ENCODE measurements around the gene MAOA.

The MAOA gene

DNA sequence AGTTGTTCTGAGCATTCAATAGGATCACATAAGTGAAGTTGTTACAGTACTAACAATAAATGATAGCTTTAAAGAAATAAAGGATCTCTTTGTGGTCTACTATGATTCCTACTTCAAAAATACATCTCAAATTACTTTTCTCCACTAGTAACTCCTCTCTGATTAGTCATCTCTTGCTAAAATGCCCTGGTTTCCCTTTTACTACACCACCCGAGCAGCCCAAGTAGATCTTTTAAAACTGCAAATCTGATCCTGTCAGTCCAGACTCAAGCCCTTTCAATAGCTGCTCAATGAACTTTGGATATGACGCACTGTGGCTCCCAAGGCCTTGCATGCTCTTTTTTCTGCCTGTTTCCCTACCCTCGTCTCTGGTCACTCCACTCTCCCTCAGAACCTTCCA lies 97.5 kb downstream of the MAOA start:
- TF ChIP-seq, protein P1, sequence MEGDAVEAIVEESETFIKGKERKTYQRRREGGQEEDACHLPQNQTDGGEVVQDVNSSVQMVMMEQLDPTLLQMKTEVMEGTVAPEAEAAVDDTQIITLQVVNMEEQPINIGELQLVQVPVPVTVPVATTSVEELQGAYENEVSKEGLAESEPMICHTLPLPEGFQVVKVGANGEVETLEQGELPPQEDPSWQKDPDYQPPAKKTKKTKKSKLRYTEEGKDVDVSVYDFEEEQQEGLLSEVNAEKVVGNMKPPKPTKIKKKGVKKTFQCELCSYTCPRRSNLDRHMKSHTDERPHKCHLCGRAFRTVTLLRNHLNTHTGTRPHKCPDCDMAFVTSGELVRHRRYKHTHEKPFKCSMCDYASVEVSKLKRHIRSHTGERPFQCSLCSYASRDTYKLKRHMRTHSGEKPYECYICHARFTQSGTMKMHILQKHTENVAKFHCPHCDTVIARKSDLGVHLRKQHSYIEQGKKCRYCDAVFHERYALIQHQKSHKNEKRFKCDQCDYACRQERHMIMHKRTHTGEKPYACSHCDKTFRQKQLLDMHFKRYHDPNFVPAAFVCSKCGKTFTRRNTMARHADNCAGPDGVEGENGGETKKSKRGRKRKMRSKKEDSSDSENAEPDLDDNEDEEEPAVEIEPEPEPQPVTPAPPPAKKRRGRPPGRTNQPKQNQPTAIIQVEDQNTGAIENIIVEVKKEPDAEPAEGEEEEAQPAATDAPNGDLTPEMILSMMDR (IDR thresholded peaks at IDR 0.05; ENCODE audit: low read depth, low read length), result no peak
- no peak overlapping the region for H3K4me3 ChIP-seq (ENCODE audit: low read depth, low read length)

DNA sequence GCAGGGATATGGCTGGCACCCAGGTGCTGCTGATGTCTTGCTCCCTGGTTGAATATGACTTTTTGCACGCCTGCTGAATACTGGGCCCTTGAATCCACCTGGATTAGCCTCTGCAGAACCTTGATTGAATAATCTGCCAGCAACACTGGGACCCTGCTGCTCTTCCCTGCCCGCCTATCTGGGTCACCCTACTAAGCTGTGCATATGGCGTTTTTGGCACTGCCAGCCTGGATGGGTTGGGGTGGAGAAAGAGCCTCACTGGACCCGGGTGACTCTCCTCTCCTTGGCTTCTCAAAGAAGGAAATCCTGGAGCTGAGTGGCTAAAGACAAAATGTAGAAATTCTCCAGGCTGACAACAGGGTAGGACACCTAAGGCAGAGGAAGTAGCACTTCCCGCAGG lies 100.0 kb downstream of the MAOA start:
- TF ChIP-seq, protein P1 (IDR thresholded peaks at IDR 0.05; ENCODE audit: low read depth, low read length), result no peak
- H3K4me3 ChIP-seq (ENCODE audit: low read depth, low read length), result no peak overlapping the region

DNA sequence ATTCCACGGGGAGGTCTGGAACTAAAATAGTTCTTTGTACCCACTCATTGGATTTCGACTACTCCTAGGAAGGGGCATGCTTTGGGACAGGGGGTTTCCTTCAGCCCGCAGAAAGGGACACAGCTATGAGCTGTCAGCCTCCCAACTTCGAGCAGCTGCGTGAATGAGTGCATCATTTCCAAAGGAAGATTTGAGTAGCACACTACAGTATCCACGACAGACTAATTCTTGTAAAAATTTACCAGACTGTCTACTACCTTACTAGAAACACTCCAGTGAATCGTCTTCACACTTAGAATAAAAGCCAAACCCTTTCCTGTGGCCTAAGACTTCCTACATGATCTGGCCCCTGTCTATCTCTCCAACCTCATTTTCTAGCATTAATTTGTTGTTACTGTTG lies 101.9 kb downstream of the MAOA start:
- TF ChIP-seq, protein P1 (IDR thresholded peaks at IDR 0.05; ENCODE audit: low read depth, low read length), result no peak
- no peak overlapping the region for H3K4me3 ChIP-seq (ENCODE audit: low read depth, low read length)

DNA sequence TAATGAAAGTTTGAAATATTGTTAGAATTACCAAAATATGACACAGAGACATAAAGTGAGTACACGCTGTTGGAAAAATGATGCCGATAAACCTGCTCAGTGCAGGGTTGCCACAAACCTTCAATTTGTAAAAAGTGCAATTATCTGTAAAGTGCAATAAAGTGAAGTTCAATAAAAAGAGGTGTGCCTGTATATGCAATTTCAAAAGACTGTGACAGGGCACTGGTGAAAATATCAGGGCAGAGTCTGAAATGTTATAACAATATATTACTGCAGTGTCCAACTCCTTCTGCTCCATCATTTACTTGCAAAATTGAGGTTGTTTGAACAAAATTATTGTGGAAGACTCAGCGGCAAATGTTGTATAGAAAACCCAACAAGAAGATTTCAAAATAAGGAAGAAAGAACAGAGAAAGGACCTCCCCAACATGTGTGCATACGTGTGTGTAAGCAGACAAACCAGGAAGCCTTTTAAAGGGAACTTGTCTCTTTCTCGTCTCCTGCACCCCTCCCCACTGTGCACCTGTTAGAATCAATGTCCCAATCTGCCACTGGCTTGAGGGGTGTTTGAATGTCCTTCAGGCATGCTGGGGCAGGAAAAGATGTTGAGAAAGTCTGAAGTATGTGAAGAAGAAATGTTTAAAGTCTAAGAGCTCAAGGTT lies 130.0 kb downstream of the MAOA start:
- no peak overlapping the region for H3K4me3 ChIP-seq (ENCODE audit: low read depth, low read length)
- TF ChIP-seq, protein P1 (IDR thresholded peaks at IDR 0.05; ENCODE audit: low read depth, low read length), result no peak
